B cell (primary cell): ENCODE measurements around the gene MIDN.

Experiments used
- EZH2 ChIP-seq: IDR thresholded peaks from 2 replicates; pipeline ENCODE4 v1.6.1; 2012; ENCODE audit warnings: borderline replicate concordance, low read depth, mild to moderate bottlenecking, moderate library complexity, low read length; ENCODE audit not compliant: insufficient read depth, poor library complexity, severe bottlenecking
- TF ChIP-seq, protein P1 (sequence below): fragments of 200-600 bp; IDR thresholded peaks from one replicate; pipeline ENCODE4 v1.8.0; 2022; ENCODE audit warnings: antibody characterized with exemption, mild to moderate bottlenecking

DNA sequence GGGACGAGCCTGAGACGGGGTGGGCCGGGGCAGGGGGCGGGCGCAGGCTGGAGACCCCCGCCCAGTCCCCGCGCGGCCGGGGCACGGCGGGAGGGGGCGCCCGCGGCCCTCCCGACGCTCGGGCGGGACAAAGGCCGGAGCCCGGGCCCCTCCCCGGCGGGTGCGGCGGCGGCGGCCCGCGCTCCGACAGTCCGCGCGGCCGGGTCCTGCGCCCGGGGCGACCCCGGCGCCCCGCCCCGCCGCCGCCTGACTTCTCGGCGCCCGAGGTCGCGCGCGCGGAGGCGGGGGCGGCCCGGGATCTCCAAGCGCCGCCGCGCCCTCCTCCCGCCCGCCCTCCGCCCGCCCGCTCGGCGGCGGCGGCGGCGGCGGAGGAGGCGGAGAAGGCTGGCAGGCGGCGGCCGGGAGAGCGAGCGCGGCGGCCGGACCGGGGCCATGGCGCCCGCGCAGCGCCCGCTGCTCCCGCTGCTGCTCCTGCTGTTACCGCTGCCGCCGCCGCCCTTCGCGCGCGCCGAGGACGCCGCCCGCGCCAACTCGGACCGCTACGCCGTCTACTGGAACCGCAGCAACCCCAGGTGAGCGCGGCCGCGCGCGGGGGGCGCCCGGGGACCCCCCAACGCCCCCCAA, 37.5 kb downstream of the MIDN start, which contains the start of gene EFNA2:
- TF ChIP-seq, protein P1, sequence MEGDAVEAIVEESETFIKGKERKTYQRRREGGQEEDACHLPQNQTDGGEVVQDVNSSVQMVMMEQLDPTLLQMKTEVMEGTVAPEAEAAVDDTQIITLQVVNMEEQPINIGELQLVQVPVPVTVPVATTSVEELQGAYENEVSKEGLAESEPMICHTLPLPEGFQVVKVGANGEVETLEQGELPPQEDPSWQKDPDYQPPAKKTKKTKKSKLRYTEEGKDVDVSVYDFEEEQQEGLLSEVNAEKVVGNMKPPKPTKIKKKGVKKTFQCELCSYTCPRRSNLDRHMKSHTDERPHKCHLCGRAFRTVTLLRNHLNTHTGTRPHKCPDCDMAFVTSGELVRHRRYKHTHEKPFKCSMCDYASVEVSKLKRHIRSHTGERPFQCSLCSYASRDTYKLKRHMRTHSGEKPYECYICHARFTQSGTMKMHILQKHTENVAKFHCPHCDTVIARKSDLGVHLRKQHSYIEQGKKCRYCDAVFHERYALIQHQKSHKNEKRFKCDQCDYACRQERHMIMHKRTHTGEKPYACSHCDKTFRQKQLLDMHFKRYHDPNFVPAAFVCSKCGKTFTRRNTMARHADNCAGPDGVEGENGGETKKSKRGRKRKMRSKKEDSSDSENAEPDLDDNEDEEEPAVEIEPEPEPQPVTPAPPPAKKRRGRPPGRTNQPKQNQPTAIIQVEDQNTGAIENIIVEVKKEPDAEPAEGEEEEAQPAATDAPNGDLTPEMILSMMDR: no peak
- no peak for TF ChIP-seq EZH2
